RWPE1 (cell line): ENCODE results near the gene OSBPL1A.

ENCODE experiments used
- CTCF ChIA-PET: fragments of 350-600 bp; sonication (Branson Sonifier 250); formaldehyde crosslinking; extraction: SDS; loops from one replicate; lab custom pipeline; 2021; lab: Yijun Ruan, JAX
- POLR2A ChIA-PET: fragments of 400-600 bp; formaldehyde crosslinking; extraction: SDS; loops from one replicate; lab custom pipeline; 2020; ENCODE audit warnings: antibody characterized with exemption; ENCODE audit not compliant: low non-redundant PET; lab: Yijun Ruan, JAX
- DNase-seq: peaks from one replicate; pipeline ENCODE4 v3.0.0; 2012; ENCODE audit warnings: low spot score
- H3K27ac ChIP-seq: fragments of 450-650 bp; 2 replicates; pipeline ENCODE4 v1.5.1; 2017
- CTCF ChIP-seq: fragments of 450-650 bp; conservative IDR thresholded peaks from 2 replicates; pipeline ENCODE4 v1.5.1; 2017; ENCODE audit warnings: low read depth, mild to moderate bottlenecking

The OSBPL1A gene

GRCh38 chr18:24317370-24317769 lies 80.3 kb downstream of the OSBPL1A start:
- TF ChIP-seq CTCF: no peak
- DNase-seq: no peak
- CTCF ChIA-PET: no interaction called here
- H3K27ac ChIP-seq: no peak overlapping the region
- POLR2A ChIA-PET: no interaction called here

GRCh38 chr18:24315170-24315569 lies 82.5 kb downstream of the OSBPL1A start:
- no peak for DNase-seq
- H3K27ac ChIP-seq: no peak overlapping the region
- CTCF ChIA-PET: no interaction called here
- POLR2A ChIA-PET: no interaction called here
- no peak for TF ChIP-seq CTCF

- TF ChIP-seq CTCF: no peak
- H3K27ac ChIP-seq: no peak overlapping the region
- ChIA-PET CTCF (no interaction called here), POLR2A (no interaction called here)
- no peak for DNase-seq
These were observed 91.4 kb downstream of the OSBPL1A start for GRCh38 chr18:24306201-24306600.

- no peak overlapping the region for H3K27ac ChIP-seq
- no peak for TF ChIP-seq CTCF
- DNase-seq: no peak
- ChIA-PET POLR2A (no interaction called here), CTCF (no interaction called here)
These were observed 96.9 kb downstream of the OSBPL1A start for GRCh38 chr18:24300703-24301102.

GRCh38 chr18:24296276-24296675 lies 101.3 kb downstream of the OSBPL1A start:
- DNase-seq: no peak
- ChIA-PET CTCF (interaction anchor here (0.7 kb wide), 1 partner anchor 82 kb away, joined by 5 read pairs; no protein-coding TSS in a partner anchor), POLR2A (no interaction called here)
- TF ChIP-seq CTCF: no peak
- H3K27ac ChIP-seq: no peak overlapping the region

GRCh38 chr18:24293254-24293653 lies 104.4 kb downstream of the OSBPL1A start:
- DNase-seq: no peak
- no peak for TF ChIP-seq CTCF
- ChIA-PET CTCF (no interaction called here), POLR2A (no interaction called here)
- no peak overlapping the region for H3K27ac ChIP-seq

- no peak for TF ChIP-seq CTCF
- no peak for DNase-seq
- POLR2A ChIA-PET: no interaction called here
- CTCF ChIA-PET: no interaction called here
- no peak overlapping the region for H3K27ac ChIP-seq
These were observed 119.0 kb downstream of the OSBPL1A start for GRCh38 chr18:24278591-24278990.
